SK-N-SH treated with all-trans-retinoic acid at 6 μM for 48 hours (cell line): ENCODE data around the gene CDC42BPB.

ENCODE experiments used
- ARNTL ChIP-seq: fragments of 450-650 bp; formaldehyde crosslinking; IDR thresholded peaks from 2 replicates; pipeline ENCODE4 v1.5.0; 2020; ENCODE audit warnings: low read depth, mild to moderate bottlenecking, moderate library complexity, borderline replicate concordance
- ESRRG ChIP-seq: fragments of 250-450 bp; sonication (Bioruptor Pico); IDR thresholded peaks from 2 replicates; pipeline ENCODE4 v1.6.1; 2021; ENCODE audit warnings: mild to moderate bottlenecking
- ISL1 ChIP-seq: fragments of 250-450 bp; sonication (Bioruptor Pico); IDR thresholded peaks from 2 replicates; pipeline ENCODE4 v2.1.2; 2022; ENCODE audit warnings: mild to moderate bottlenecking, moderate library complexity
- OSR1 ChIP-seq: fragments of 250-450 bp; sonication (Bioruptor Pico); IDR thresholded peaks from 2 replicates; pipeline ENCODE4 v1.8.0; 2022; ENCODE audit warnings: moderate library complexity, mild to moderate bottlenecking, inconsistent platforms
- RARB ChIP-seq: fragments of 250-450 bp; sonication (Bioruptor Pico); IDR thresholded peaks from 2 replicates; pipeline ENCODE4 v1.8.0; 2021; ENCODE audit warnings: mild to moderate bottlenecking, moderate library complexity
- SNAI2 ChIP-seq: fragments of 250-450 bp; sonication (Bioruptor Pico); IDR thresholded peaks from 2 replicates; pipeline ENCODE4 v1.5.0; 2020; ENCODE audit warnings: mild to moderate bottlenecking, moderate library complexity
- TOX ChIP-seq: fragments of 250-450 bp; sonication (Bioruptor Pico); IDR thresholded peaks from 2 replicates; pipeline ENCODE4 v1.8.0; 2021; ENCODE audit warnings: mild to moderate bottlenecking, moderate library complexity, borderline replicate concordance
- ZC3H10 ChIP-seq: fragments of 250-450 bp; sonication (Bioruptor Pico); IDR thresholded peaks from 2 replicates; pipeline ENCODE4 v1.5.1; 2021; ENCODE audit warnings: mild to moderate bottlenecking, moderate library complexity
- ZFP3 ChIP-seq: fragments of 250-450 bp; sonication (Bioruptor Pico); IDR thresholded peaks from 2 replicates; pipeline ENCODE4 v1.5.0; 2020; ENCODE audit warnings: mild to moderate bottlenecking, moderate library complexity
- ZFP30 ChIP-seq: fragments of 450-650 bp; formaldehyde crosslinking; IDR thresholded peaks from 2 replicates; pipeline ENCODE4 v1.5.0; 2022; ENCODE audit warnings: mild to moderate bottlenecking, moderate library complexity
- ZNF70 ChIP-seq: fragments of 450-650 bp; formaldehyde crosslinking; IDR thresholded peaks from 2 replicates; pipeline ENCODE4 v1.5.0; 2020; ENCODE audit warnings: mild to moderate bottlenecking, moderate library complexity
- TF ChIP-seq, protein P1 (sequence below): fragments of 250-450 bp; sonication (Bioruptor Pico); IDR thresholded peaks from 2 replicates; pipeline ENCODE4 v1.8.0; 2021; ENCODE audit warnings: low read depth, mild to moderate bottlenecking, moderate library complexity, borderline replicate concordance
- TF ChIP-seq, protein P2 (sequence below): fragments of 250-450 bp; sonication (Bioruptor Pico); IDR thresholded peaks from 2 replicates; pipeline ENCODE4 v1.5.0; 2020; ENCODE audit warnings: mild to moderate bottlenecking, moderate library complexity
- TF ChIP-seq, protein P3 (sequence below): fragments of 250-450 bp; sonication (Bioruptor Pico); IDR thresholded peaks from 2 replicates; pipeline ENCODE4 v1.8.0; 2020; ENCODE audit warnings: mild to moderate bottlenecking, moderate library complexity, borderline replicate concordance

DNA sequence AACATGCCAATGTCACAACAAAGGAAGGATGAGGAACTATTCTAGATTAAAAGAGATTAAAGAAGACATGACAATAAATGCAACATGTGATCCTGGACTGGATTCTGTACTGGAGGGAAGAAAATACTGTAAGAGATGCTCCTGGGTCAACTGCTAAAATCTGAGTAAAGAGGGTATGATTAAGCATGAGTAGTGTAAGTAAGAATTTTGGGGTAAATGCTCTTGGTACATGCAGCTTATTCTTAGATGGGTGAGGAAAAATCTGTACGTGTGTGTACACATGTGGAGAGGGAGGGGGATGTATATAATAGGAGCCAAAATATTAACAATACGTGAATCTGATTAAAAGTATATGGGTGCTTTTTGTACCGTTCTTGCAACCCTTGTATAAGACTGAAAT is 66.0 kb downstream of the CDC42BPB start:
- TF ChIP-seq TOX (CRISPR knock-in tag) (no peak), ZFP30 (no peak), ESRRG (CRISPR knock-in tag) (no peak), ISL1 (no peak), SNAI2 (CRISPR knock-in tag) (no peak), ARNTL (CRISPR knock-in tag) (no peak), ZFP3 (no peak), ZC3H10 (CRISPR knock-in tag) (no peak), OSR1 (CRISPR knock-in tag) (no peak), RARB (CRISPR knock-in tag) (no peak), ZNF70 (CRISPR knock-in tag) (no peak)
- TF ChIP-seq, protein P1, sequence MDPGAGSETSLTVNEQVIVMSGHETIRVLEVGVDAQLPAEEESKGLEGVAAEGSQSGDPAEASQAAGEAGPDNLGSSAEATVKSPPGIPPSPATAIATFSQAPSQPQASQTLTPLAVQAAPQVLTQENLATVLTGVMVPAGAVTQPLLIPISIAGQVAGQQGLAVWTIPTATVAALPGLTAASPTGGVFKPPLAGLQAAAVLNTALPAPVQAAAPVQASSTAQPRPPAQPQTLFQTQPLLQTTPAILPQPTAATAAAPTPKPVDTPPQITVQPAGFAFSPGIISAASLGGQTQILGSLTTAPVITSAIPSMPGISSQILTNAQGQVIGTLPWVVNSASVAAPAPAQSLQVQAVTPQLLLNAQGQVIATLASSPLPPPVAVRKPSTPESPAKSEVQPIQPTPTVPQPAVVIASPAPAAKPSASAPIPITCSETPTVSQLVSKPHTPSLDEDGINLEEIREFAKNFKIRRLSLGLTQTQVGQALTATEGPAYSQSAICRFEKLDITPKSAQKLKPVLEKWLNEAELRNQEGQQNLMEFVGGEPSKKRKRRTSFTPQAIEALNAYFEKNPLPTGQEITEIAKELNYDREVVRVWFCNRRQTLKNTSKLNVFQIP (CRISPR knock-in tag) = no peak
- TF ChIP-seq, protein P2, sequence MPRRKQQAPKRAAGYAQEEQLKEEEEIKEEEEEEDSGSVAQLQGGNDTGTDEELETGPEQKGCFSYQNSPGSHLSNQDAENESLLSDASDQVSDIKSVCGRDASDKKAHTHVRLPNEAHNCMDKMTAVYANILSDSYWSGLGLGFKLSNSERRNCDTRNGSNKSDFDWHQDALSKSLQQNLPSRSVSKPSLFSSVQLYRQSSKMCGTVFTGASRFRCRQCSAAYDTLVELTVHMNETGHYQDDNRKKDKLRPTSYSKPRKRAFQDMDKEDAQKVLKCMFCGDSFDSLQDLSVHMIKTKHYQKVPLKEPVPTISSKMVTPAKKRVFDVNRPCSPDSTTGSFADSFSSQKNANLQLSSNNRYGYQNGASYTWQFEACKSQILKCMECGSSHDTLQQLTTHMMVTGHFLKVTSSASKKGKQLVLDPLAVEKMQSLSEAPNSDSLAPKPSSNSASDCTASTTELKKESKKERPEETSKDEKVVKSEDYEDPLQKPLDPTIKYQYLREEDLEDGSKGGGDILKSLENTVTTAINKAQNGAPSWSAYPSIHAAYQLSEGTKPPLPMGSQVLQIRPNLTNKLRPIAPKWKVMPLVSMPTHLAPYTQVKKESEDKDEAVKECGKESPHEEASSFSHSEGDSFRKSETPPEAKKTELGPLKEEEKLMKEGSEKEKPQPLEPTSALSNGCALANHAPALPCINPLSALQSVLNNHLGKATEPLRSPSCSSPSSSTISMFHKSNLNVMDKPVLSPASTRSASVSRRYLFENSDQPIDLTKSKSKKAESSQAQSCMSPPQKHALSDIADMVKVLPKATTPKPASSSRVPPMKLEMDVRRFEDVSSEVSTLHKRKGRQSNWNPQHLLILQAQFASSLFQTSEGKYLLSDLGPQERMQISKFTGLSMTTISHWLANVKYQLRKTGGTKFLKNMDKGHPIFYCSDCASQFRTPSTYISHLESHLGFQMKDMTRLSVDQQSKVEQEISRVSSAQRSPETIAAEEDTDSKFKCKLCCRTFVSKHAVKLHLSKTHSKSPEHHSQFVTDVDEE (CRISPR knock-in tag) = no peak
- TF ChIP-seq, protein P3, sequence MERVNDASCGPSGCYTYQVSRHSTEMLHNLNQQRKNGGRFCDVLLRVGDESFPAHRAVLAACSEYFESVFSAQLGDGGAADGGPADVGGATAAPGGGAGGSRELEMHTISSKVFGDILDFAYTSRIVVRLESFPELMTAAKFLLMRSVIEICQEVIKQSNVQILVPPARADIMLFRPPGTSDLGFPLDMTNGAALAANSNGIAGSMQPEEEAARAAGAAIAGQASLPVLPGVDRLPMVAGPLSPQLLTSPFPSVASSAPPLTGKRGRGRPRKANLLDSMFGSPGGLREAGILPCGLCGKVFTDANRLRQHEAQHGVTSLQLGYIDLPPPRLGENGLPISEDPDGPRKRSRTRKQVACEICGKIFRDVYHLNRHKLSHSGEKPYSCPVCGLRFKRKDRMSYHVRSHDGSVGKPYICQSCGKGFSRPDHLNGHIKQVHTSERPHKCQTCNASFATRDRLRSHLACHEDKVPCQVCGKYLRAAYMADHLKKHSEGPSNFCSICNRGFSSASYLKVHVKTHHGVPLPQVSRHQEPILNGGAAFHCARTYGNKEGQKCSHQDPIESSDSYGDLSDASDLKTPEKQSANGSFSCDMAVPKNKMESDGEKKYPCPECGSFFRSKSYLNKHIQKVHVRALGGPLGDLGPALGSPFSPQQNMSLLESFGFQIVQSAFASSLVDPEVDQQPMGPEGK = no peak
